Uterus (tissue), 4 donors: ENCODE measurements around the gene S100A3. TPM values are rescaled to one million over a fixed set of nuclear protein-coding genes. Genes with fewer than 3 reads are reported as not detected.

Experiments
- DNase-seq, 2 donors: peaks; one replicate each; pipeline ENCODE4 v3.0.0-alpha.2; 2019 to 2020
- H3K27ac ChIP-seq, 2 donors: fragments of 200-600 bp; sonication (generic); 1 replicate in 1 of 2; 2 replicates in 1 of 2; pipeline ENCODE4 v1.5.1; 2016 to 2018
- H3K27me3 ChIP-seq, 2 donors: fragments of 200-600 bp; sonication (generic); one replicate each; pipeline ENCODE4 v1.5.1; 2018 to 2019; ENCODE audit warnings: control low read depth in 1 of 2
- H3K36me3 ChIP-seq, 2 donors: fragments of 200-600 bp; sonication (generic); one replicate each; pipeline ENCODE4 v1.5.1; 2019; ENCODE audit warnings: control low read depth in 1 of 2
- H3K4me1 ChIP-seq, 2 donors: fragments of 200-600 bp; sonication (generic); one replicate each; pipeline ENCODE4 v1.5.1; 2018 to 2019; ENCODE audit warnings: control low read depth in 1 of 2
- H3K4me3 ChIP-seq, 2 donors: fragments of 200-600 bp; sonication (generic); 1 replicate in 1 of 2; 2 replicates in 1 of 2; pipeline ENCODE4 v1.5.1; 2018 to 2019; ENCODE audit warnings: mild to moderate bottlenecking in 1 of 2
- H3K9me3 ChIP-seq, 2 donors: fragments of 200-600 bp; sonication (generic); one replicate each; pipeline ENCODE4 v1.5.1; 2019; ENCODE audit warnings: control low read depth in 1 of 2
- CTCF ChIP-seq, 4 experiments: fragments of 200-600 bp in 2 of 4; fragments of 450-650 bp in 2 of 4; sonication (generic) in 2 of 4; IDR thresholded peaks; one replicate each; pipeline ENCODE4 v1.5.1; 2016 to 2019; ENCODE audit warnings: antibody characterized with exemption in 4 of 4, mild to moderate bottlenecking in 2 of 4, moderate library complexity in 1 of 4
- POLR2A ChIP-seq, 2 donors: fragments of 450-650 bp; IDR thresholded peaks; one replicate each; pipeline ENCODE4 v1.6.1; 2016; ENCODE audit warnings: antibody characterized with exemption in 2 of 2, mild to moderate bottlenecking in 1 of 2, moderate library complexity in 1 of 2
- intact Hi-C: fragments of 100-400 bp; cut with DNase I; formaldehyde crosslinking; loops from one replicate; pipeline ENCODE4 v1.15.1; 2023; ENCODE audit warnings: low total_unique reads
- total RNA-seq, 4 donors: library from RNA; depleted of rRNA in 3 of 4; stranded (reverse); fragments of >200 nt in 3 of 4; gene quantifications; one replicate each; pipeline versions ENCODE4 v1.1.0 to v1.2.4, GENCODE V29; 2014 to 2023
- donor health status: DM: yes; HTN: yes; CAD: no.

The S100A3 gene
- total RNA-seq, 4 donors from 2014 or later, result 1.2 to 3.7 TPM; not detected in 2

GRCh38 chr1:153540394-153541361 lies 8.4 kb downstream of the S100A3 start, which contains the start of gene S100A5:
TSS of gene S100A5 (minus strand) at chr1:153540934. CDS start at chr1:153540191, 743 bp downstream.
- no peak for TF ChIP-seq POLR2A (IDR thresholded peaks at IDR 0.05)
- TF ChIP-seq CTCF (IDR thresholded peaks at IDR 0.05), result no peak
- Histone ChIP-seq H3K4me1 (peaks cover 5 to 12% of the 10 kb centered on the region in 2 donors), H3K4me3 (no peak within 1 kb of the TSS), H3K36me3 (no peaks in the 10 kb centered on the region), H3K9me3 (no peaks in the 10 kb centered on the region), H3K27ac (peak within 1 kb of the TSS in 1 of 2 donors; percentile 27), H3K27me3 (no peaks in the 10 kb centered on the region)
- intact Hi-C loops, result no loop called here
- DNase-seq, result no peak

GRCh38 chr1:153539395-153540093 lies 9.5 kb downstream of the S100A3 start:
- no peak for TF ChIP-seq CTCF (IDR thresholded peaks at IDR 0.05)
- no peaks in the 10 kb centered on the region for H3K27me3 ChIP-seq
- intact Hi-C loops, result no loop called here
- peaks cover 0 to 9% of the 10 kb centered on the region in 2 donors for H3K4me1 ChIP-seq
- no peaks in the 10 kb centered on the region for H3K9me3 ChIP-seq
- DNase-seq, result no peak
- H3K4me3 ChIP-seq, result no peak overlapping the region
- H3K36me3 ChIP-seq, result no peaks in the 10 kb centered on the region
- no peak overlapping the region for H3K27ac ChIP-seq

GRCh38 chr1:153538315-153538821 lies 10.7 kb downstream of the S100A3 start:
- no peak for DNase-seq
- Histone ChIP-seq H3K36me3 (no peaks in the 10 kb centered on the region), H3K27me3 (no peaks in the 10 kb centered on the region), H3K27ac (peak overlapping the region; percentile 48 to 54), H3K4me3 (no peak overlapping the region), H3K4me1 (peaks cover 0 to under 1% of the 10 kb centered on the region in 2 donors), H3K9me3 (no peaks in the 10 kb centered on the region)
- intact Hi-C loops, result no loop called here
- TF ChIP-seq CTCF (IDR thresholded peaks at IDR 0.05) (no peak), POLR2A (IDR thresholded peaks at IDR 0.05) (no peak)

GRCh38 chr1:153537376-153537730 lies 11.7 kb downstream of the S100A3 start:
- H3K36me3 ChIP-seq, result no peaks in the 10 kb centered on the region
- H3K4me3 ChIP-seq, result no peak overlapping the region
- intact Hi-C loops, result no loop called here
- no peaks in the 10 kb centered on the region for H3K4me1 ChIP-seq
- DNase-seq, result no peak
- peak overlapping the region; percentile 99 to 100 for H3K27ac ChIP-seq
- TF ChIP-seq POLR2A (IDR thresholded peaks at IDR 0.05) (no peak), CTCF (IDR thresholded peaks at IDR 0.05) (no peak)
- H3K9me3 ChIP-seq, result no peaks in the 10 kb centered on the region
- H3K27me3 ChIP-seq, result no peaks in the 10 kb centered on the region
